ENCODE measurements around the gene ZEB2.

ZEB2 gene

GRCh38 chr2:144357623-144358373, 162.1 kb downstream of the ZEB2 start:
- DNase-seq (ENCODE audit: low read depth, low spot score): no peak

GRCh38 chr2:144356402-144356801, 163.5 kb downstream of the ZEB2 start:
- no peak for DNase-seq (ENCODE audit: low read depth, low spot score)

GRCh38 chr2:144354953-144355352, 165.0 kb downstream of the ZEB2 start:
- no peak for DNase-seq (ENCODE audit: low read depth, low spot score)

GRCh38 chr2:144351687-144352086, 168.2 kb downstream of the ZEB2 start:
- no peak for DNase-seq (ENCODE audit: low read depth, low spot score)

- DNase-seq (ENCODE audit: low read depth, low spot score): peak; percentile 56
Measured at GRCh38 chr2:144350151-144350802, 169.6 kb downstream of the ZEB2 start.

GRCh38 chr2:144349674-144350073, 170.2 kb downstream of the ZEB2 start:
- no peak for DNase-seq (ENCODE audit: low read depth, low spot score)

GRCh38 chr2:144348846-144349245, 171.1 kb downstream of the ZEB2 start:
- DNase-seq (ENCODE audit: low read depth, low spot score): no peak

- no peak for DNase-seq (ENCODE audit: low read depth, low spot score)
Measured at GRCh38 chr2:144346229-144346628, 173.7 kb downstream of the ZEB2 start.

GRCh38 chr2:144343145-144343544, 176.8 kb downstream of the ZEB2 start:
- no peak for DNase-seq (ENCODE audit: low read depth, low spot score)

GRCh38 chr2:144341538-144341937, 178.4 kb downstream of the ZEB2 start:
- no peak for DNase-seq (ENCODE audit: low read depth, low spot score)

GRCh38 chr2:144339048-144339447, 180.9 kb downstream of the ZEB2 start:
- DNase-seq (ENCODE audit: low read depth, low spot score): no peak

- DNase-seq (ENCODE audit: low read depth, low spot score): no peak
Measured at GRCh38 chr2:144334551-144334950, 185.4 kb downstream of the ZEB2 start.

Measured in iPS DF 19.7 (cell line).